ENCODE measurements around the gene ACAP3. TPM values are rescaled to one million over a fixed set of nuclear protein-coding genes. Genes with fewer than 3 reads are reported as not detected.

The ACAP3 gene
- total and polyA plus RNA-seq, 2 experiments from 2014 or later, result 8.1 to 31.9 TPM

- TF ChIP-seq EZH2 (IDR thresholded peaks at IDR 0.05; ENCODE audit: low read depth, unreplicated experiment), result no peak
- TF ChIP-seq JUNB (IDR thresholded peaks at IDR 0.05; ENCODE audit: unreplicated experiment), result no peak
- TF ChIP-seq NANOG (IDR thresholded peaks at IDR 0.05; ENCODE audit: borderline replicate concordance), result no peak
- no peak for TF ChIP-seq ZNF114 (CRISPR knock-in tag; IDR thresholded peaks at IDR 0.05)
- no peak for TF ChIP-seq ZNF331 (CRISPR knock-in tag; IDR thresholded peaks at IDR 0.05; ENCODE audit: low read depth)
Measured at GRCh38 chr1:1335792-1336248, 28.1 kb upstream of the ACAP3 start (continued).

DNA sequence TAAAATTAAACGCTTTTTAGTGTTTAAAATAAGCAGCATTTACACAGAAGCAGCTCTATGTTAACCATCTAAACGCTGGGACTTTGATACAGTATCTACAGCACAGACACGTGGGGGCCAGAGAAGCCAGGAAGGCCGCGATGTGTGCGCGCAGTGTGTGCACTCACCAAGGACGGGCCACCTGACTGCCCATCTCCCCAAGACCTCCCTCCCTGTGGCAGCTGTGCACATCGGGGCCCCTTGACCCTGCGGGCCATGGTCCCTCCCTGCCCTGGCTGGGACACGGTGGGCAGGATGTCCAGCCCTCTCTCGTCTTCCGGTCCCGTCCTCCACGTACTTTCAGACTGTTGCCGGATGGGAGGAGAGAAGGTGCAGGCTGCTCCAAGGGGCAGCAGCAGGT lies 27.6 kb upstream of the ACAP3 start:
- H3K27ac ChIP-seq (ENCODE audit: low read depth), result no peak overlapping the region
- Mint-ChIP-seq H3K4me1 (no peaks in the 10 kb centered on the region), H3K27me3 (ENCODE audit: insufficient read depth, low read depth, poor library complexity) (peaks cover 8% of the 10 kb centered on the region), H3K9me3 (no peaks in the 10 kb centered on the region), H3K4me3 (no peak overlapping the region), H3K36me3 (ENCODE audit: low read depth) (peaks cover 5% of the 10 kb centered on the region), H3K27ac (no peak overlapping the region)
- no peaks in the 10 kb centered on the region for H3K27me3 ChIP-seq (ENCODE audit: insufficient read depth)
- no peak for DNase-seq (ENCODE audit: low spot score)
- TF ChIP-seq, protein P1, sequence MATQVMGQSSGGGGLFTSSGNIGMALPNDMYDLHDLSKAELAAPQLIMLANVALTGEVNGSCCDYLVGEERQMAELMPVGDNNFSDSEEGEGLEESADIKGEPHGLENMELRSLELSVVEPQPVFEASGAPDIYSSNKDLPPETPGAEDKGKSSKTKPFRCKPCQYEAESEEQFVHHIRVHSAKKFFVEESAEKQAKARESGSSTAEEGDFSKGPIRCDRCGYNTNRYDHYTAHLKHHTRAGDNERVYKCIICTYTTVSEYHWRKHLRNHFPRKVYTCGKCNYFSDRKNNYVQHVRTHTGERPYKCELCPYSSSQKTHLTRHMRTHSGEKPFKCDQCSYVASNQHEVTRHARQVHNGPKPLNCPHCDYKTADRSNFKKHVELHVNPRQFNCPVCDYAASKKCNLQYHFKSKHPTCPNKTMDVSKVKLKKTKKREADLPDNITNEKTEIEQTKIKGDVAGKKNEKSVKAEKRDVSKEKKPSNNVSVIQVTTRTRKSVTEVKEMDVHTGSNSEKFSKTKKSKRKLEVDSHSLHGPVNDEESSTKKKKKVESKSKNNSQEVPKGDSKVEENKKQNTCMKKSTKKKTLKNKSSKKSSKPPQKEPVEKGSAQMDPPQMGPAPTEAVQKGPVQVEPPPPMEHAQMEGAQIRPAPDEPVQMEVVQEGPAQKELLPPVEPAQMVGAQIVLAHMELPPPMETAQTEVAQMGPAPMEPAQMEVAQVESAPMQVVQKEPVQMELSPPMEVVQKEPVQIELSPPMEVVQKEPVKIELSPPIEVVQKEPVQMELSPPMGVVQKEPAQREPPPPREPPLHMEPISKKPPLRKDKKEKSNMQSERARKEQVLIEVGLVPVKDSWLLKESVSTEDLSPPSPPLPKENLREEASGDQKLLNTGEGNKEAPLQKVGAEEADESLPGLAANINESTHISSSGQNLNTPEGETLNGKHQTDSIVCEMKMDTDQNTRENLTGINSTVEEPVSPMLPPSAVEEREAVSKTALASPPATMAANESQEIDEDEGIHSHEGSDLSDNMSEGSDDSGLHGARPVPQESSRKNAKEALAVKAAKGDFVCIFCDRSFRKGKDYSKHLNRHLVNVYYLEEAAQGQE (IDR thresholded peaks at IDR 0.05; ENCODE audit: unreplicated experiment), result no peak
- TF ChIP-seq ZNF462 (CRISPR knock-in tag; IDR thresholded peaks at IDR 0.05) (no peak), CREB1 (CRISPR knock-in tag; IDR thresholded peaks at IDR 0.05; ENCODE audit: low read depth) (no peak), EZH2 (IDR thresholded peaks at IDR 0.05; ENCODE audit: low read depth, unreplicated experiment) (no peak), STAT1 (IDR thresholded peaks at IDR 0.05; ENCODE audit: unreplicated experiment) (no peak), ZNF331 (CRISPR knock-in tag; IDR thresholded peaks at IDR 0.05; ENCODE audit: low read depth) (no peak), EZH2phosphoT487 (IDR thresholded peaks at IDR 0.05; ENCODE audit: unreplicated experiment) (no peak), NANOG (IDR thresholded peaks at IDR 0.05; ENCODE audit: borderline replicate concordance) (no peak)
- no peak overlapping the region for H2AFZ ChIP-seq
- H3K79me2 ChIP-seq (replicated peaks; ENCODE audit: insufficient read depth), result no peaks in the 10 kb centered on the region
- H4K20me1 ChIP-seq (replicated peaks; ENCODE audit: insufficient read depth), result no peaks in the 10 kb centered on the region
- no peaks in the 10 kb centered on the region for H3K9me2 ChIP-seq (ENCODE audit: insufficient read depth)
- no peak overlapping the region for H3K4me2 ChIP-seq
- no peak overlapping the region for H3K4me3 ChIP-seq
- no peaks in the 10 kb centered on the region for H3K4me1 ChIP-seq (ENCODE audit: insufficient read depth)
- H3F3A ChIP-seq (replicated peaks; ENCODE audit: low read depth), result peaks cover 8% of the 10 kb centered on the region; the same call in 1 of the 2 replicates
- no peaks in the 10 kb centered on the region for H3K36me3 ChIP-seq (ENCODE audit: insufficient read depth)
- ATAC-seq, result no peak

All from GM23338 (cell line).